ENCODE results near the gene TEX35.

The TEX35 gene

GRCh38 chr1:178521241-178521640 lies 8.3 kb downstream of the TEX35 start:
- DNase-seq, result no peak

GRCh38 chr1:178527117-178527516 lies 14.2 kb downstream of the TEX35 start:
- no peak for DNase-seq

- DNase-seq, result no peak
Measured at GRCh38 chr1:178528228-178528952, 15.5 kb downstream of the TEX35 start.

GRCh38 chr1:178528953-178529335 lies 16.0 kb downstream of the TEX35 start:
- DNase-seq, result no peak

GRCh38 chr1:178529364-178530036 lies 16.6 kb downstream of the TEX35 start:
- DNase-seq, result no peak

GRCh38 chr1:178530037-178530402 lies 17.1 kb downstream of the TEX35 start:
- DNase-seq, result no peak

GRCh38 chr1:178530502-178530901 lies 17.6 kb downstream of the TEX35 start:
- no peak for DNase-seq

GRCh38 chr1:178531887-178532286 lies 19.0 kb downstream of the TEX35 start:
- no peak for DNase-seq

- peak; percentile 57 to 90 for DNase-seq
Measured at GRCh38 chr1:178532392-178532791, 19.5 kb downstream of the TEX35 start.

GRCh38 chr1:178533121-178533946 lies 20.4 kb downstream of the TEX35 start:
- DNase-seq, result no peak

GRCh38 chr1:178534137-178534868 lies 21.4 kb downstream of the TEX35 start:
- DNase-seq, result no peak

GRCh38 chr1:178536329-178536728 lies 23.4 kb downstream of the TEX35 start:
- no peak for DNase-seq

GRCh38 chr1:178536844-178537371 lies 24.0 kb downstream of the TEX35 start:
- DNase-seq, result no peak

GRCh38 chr1:178537382-178538090 lies 24.6 kb downstream of the TEX35 start:
- DNase-seq, result no peak

GRCh38 chr1:178538192-178538916 lies 25.4 kb downstream of the TEX35 start:
- no peak for DNase-seq

- no peak for DNase-seq
Measured at GRCh38 chr1:178539291-178539690, 26.4 kb downstream of the TEX35 start.

GRCh38 chr1:178540204-178540603 lies 27.3 kb downstream of the TEX35 start:
- no peak for DNase-seq

GRCh38 chr1:178540646-178541045 lies 27.7 kb downstream of the TEX35 start:
- DNase-seq, result peak; percentile 15 to 35

- DNase-seq, result no peak
Measured at GRCh38 chr1:178541379-178541778, 28.5 kb downstream of the TEX35 start.

GRCh38 chr1:178541829-178542553 lies 29.1 kb downstream of the TEX35 start:
- DNase-seq, result peak; percentile 16 to 33

Measured in inflammatory macrophage treated with lipopolysaccharide for 1 hour (primary cell).